HEK293T (cell line): ENCODE measurements around the gene HMGB2.

Source experiments
- CTCF ChIA-PET: fragments of 350-600 bp; formaldehyde crosslinking; extraction: SDS; loops from one replicate; lab custom pipeline; 2021; ENCODE audit warnings: antibody characterized with exemption, inconsistent platforms; lab: Yijun Ruan, JAX
- POLR2A ChIA-PET: fragments of 350-600 bp; formaldehyde crosslinking; extraction: SDS; loops from one replicate; lab custom pipeline; 2020; ENCODE audit warnings: antibody characterized with exemption, inconsistent platforms; lab: Yijun Ruan, JAX
- DNase-seq: peaks from one replicate; pipeline ENCODE4 v3.0.0; 2012; ENCODE audit warnings: mixed read lengths; ENCODE audit errors: extremely low spot score
- ARNT ChIP-seq: fragments of 450-650 bp; IDR thresholded peaks from 2 replicates; pipeline ENCODE4 v1.6.1; 2017; ENCODE audit warnings: mild to moderate bottlenecking
- BHLHE40 ChIP-seq: fragments of 450-650 bp; IDR thresholded peaks from 2 replicates; pipeline ENCODE4 v1.6.1; 2016; ENCODE audit warnings: mild to moderate bottlenecking, moderate library complexity, borderline replicate concordance
- CTBP1 ChIP-seq: fragments of 450-650 bp; IDR thresholded peaks from 2 replicates; pipeline ENCODE4 v1.6.1; 2016; ENCODE audit warnings: borderline replicate concordance
- ELF4 ChIP-seq: fragments of 450-650 bp; IDR thresholded peaks from 2 replicates; pipeline ENCODE4 v1.6.1; 2017; ENCODE audit warnings: antibody characterized with exemption
- FOXA1 ChIP-seq: fragments of 450-650 bp; IDR thresholded peaks from 2 replicates; pipeline ENCODE4 v1.6.1; 2016; ENCODE audit warnings: mild to moderate bottlenecking
- FOXK2 ChIP-seq: fragments of 450-650 bp; IDR thresholded peaks from 2 replicates; pipeline ENCODE4 v1.6.1; 2016; ENCODE audit warnings: mild to moderate bottlenecking
- FOXM1 ChIP-seq: fragments of 450-650 bp; IDR thresholded peaks from 2 replicates; pipeline ENCODE4 v1.6.1; 2017; ENCODE audit warnings: mild to moderate bottlenecking, borderline replicate concordance
- HDGF ChIP-seq: fragments of 450-650 bp; IDR thresholded peaks from 2 replicates; pipeline ENCODE4 v1.6.1; 2017; ENCODE audit warnings: antibody characterized with exemption, borderline replicate concordance
- L3MBTL2 ChIP-seq: fragments of 450-650 bp; conservative IDR thresholded peaks from 2 replicates; pipeline ENCODE4 v1.6.1; 2016; ENCODE audit warnings: mild to moderate bottlenecking
- LEF1 ChIP-seq: fragments of 450-650 bp; IDR thresholded peaks from 2 replicates; pipeline ENCODE4 v1.6.1; 2017; ENCODE audit warnings: mild to moderate bottlenecking, borderline replicate concordance
- NFRKB ChIP-seq: fragments of 450-650 bp; IDR thresholded peaks from 2 replicates; pipeline ENCODE4 v1.6.1; 2016; ENCODE audit warnings: mild to moderate bottlenecking, moderate library complexity
- SP1 ChIP-seq: fragments of 450-650 bp; IDR thresholded peaks from 2 replicates; pipeline ENCODE4 v1.6.1; 2017
- SUZ12 ChIP-seq: fragments of 450-650 bp; IDR thresholded peaks from 2 replicates; pipeline ENCODE4 v1.6.1; 2016; ENCODE audit warnings: mild to moderate bottlenecking
- TARDBP ChIP-seq: fragments of 450-650 bp; IDR thresholded peaks from 2 replicates; pipeline ENCODE4 v1.6.1; 2016
- ZNF384 ChIP-seq: fragments of 450-650 bp; IDR thresholded peaks from 2 replicates; pipeline ENCODE4 v1.6.1; 2016
- TF ChIP-seq, protein P1 (sequence below): fragments of 450-650 bp; IDR thresholded peaks from 2 replicates; pipeline ENCODE4 v1.6.1; 2016

HMGB2 gene

DNA sequence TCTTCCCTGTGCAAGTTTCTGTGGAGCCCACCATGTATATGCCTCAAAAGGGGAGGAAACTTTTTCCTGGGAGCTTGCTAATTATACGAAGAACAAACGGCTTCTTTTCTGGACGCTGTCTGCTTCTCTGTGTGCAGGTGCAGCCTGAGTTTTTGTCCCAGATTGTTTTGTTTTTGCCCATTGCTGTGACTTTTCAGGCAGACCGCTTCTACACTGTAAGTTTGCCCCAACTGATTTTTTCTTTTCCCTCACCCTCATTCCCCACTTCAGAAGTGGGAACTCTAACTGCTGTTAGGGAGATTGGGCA is 51.9 kb downstream of the HMGB2 start:
- no peak for TF ChIP-seq ZNF384
- no peak for TF ChIP-seq SUZ12
- no peak for TF ChIP-seq ELF4
- TF ChIP-seq, protein P1, sequence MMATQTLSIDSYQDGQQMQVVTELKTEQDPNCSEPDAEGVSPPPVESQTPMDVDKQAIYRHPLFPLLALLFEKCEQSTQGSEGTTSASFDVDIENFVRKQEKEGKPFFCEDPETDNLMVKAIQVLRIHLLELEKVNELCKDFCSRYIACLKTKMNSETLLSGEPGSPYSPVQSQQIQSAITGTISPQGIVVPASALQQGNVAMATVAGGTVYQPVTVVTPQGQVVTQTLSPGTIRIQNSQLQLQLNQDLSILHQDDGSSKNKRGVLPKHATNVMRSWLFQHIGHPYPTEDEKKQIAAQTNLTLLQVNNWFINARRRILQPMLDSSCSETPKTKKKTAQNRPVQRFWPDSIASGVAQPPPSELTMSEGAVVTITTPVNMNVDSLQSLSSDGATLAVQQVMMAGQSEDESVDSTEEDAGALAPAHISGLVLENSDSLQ: no peak
- TF ChIP-seq FOXA1: no peak
- TF ChIP-seq FOXK2: no peak
- TF ChIP-seq SP1: no peak
- no peak for TF ChIP-seq HDGF
- TF ChIP-seq FOXM1: no peak
- no peak for TF ChIP-seq L3MBTL2
- TF ChIP-seq NFRKB: no peak
- no peak for TF ChIP-seq BHLHE40
- TF ChIP-seq TARDBP: no peak
- TF ChIP-seq CTBP1: no peak
- no peak for TF ChIP-seq ARNT
- TF ChIP-seq LEF1: no peak
- ChIA-PET POLR2A (interaction anchor here (0.7 to 0.9 kb wide), 2 partner anchors 11 to 53 kb away, joined by 3 read pairs; no protein-coding TSS in a partner anchor), CTCF (interaction anchor here (0.7 to 4.5 kb wide), 3 partner anchors 20 to 391 kb away, joined by 3 to 20 read pairs (median 3); no protein-coding TSS in a partner anchor)
- no peak for DNase-seq

DNA sequence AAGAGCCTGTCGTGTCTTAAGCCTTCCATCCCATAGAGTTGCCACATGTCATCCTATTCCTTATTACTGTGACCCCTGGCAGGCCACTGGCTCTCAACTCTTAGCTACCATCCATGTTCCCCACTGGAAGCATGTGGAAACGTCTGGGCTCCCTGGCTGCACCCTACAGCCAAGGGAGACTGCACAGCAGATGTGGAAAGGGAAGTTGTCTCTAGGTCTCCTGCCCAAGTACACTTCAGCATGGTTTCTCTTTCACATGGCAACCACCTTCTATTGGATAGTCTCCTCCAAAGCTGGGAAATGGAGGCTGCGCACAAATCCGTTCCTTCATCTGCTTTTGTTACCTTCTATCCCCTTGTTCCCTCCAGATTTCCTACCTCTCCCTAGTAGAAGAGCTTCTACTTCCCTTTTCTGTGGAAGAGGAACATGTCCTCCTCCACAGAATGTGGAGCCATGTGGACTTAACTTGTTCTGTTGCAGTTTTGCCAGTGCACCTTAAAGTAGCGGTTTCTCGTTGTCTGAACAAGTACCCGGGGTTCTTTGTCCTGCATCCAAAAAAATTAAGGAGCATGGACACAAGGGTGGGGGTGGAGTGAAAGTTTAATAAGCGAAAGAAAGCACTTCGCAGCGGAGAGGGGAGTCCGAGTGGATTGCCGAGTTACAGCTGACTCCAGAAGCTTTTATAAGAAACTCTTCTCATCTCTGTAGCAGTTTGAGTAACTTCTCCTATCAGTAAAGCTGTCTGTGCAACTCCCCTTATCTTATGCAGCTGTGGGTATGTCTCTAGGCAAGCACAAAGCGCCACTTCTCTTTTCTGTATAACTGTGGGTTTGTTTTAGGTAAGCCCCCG is 52.5 kb downstream of the HMGB2 start:
- ChIA-PET POLR2A (interaction anchor here (0.9 kb wide), 1 partner anchor 11 kb away, joined by 3 read pairs; no protein-coding TSS in a partner anchor), CTCF (interaction anchor here (0.9 to 4.5 kb wide), 3 partner anchors 20 to 268 kb away, joined by 3 to 20 read pairs (median 4); no protein-coding TSS in a partner anchor)
- DNase-seq: no peak
- TF ChIP-seq ELF4: no peak
